ENCODE results near the gene HRAS. TPM values are rescaled to one million over a fixed set of nuclear protein-coding genes. Genes with fewer than 3 reads are reported as not detected.
"Not testable (repeated sequence)": the region's sequence is repeated elsewhere in the genome, so short reads cannot be mapped to it uniquely, and the experiment has no call there.

The HRAS gene
- total RNA-seq, 4 donors from 2014 or later = 56.7 to 106 (median 85.2) TPM

DNA sequence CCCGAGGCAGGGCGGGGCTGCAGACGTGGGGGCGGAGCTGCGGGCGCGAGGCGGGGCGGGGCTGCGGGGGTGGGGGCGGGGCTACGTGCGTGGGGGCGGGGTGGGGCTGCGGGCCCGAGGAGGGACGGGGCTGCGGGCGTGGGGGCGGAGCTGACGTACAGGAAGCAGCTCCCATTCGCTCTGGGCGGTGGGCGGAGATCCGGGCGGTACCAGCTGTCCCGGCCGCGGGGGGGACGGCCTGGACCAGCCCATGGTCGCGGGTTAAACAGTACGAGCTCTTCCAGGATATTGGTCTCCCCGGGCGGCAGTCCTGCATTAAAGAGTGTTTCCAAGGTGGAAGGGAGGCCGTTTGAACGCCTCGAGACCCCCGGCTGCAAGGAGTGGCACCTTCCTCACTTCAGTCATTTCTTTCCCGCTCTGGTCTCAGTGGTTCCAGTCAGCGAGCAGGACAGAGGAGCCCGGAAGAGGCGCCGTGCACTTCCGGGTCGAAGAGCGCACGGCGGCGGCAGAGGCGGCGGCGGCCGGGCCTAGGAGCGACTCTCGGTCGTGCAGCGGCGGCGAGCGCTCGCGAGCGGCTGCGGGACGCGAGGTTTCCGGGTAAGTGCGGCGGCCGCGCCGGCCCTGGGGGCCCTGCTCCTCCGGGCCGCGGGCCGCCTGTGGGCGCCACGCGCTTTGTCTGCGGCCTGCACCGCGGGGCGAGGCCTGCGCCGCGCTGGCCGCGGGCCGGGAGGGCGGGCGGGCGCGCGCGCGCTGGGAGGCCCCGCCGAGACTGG lies 40.8 kb upstream of the HRAS start, which contains the start of gene PHRF1:
PHRF1 (plus strand) TSS at position 475 of the 773 bp plus-strand sequence. CDS start 5,043 bp downstream, outside the sequence.
- intact Hi-C loops (cut with DNase I) = loop anchor here (5.0 kb wide), 1 partner anchor 36 kb away; no protein-coding TSS in a partner anchor
- peak; percentile 74 for DNase-seq
- TF ChIP-seq, protein P1, sequence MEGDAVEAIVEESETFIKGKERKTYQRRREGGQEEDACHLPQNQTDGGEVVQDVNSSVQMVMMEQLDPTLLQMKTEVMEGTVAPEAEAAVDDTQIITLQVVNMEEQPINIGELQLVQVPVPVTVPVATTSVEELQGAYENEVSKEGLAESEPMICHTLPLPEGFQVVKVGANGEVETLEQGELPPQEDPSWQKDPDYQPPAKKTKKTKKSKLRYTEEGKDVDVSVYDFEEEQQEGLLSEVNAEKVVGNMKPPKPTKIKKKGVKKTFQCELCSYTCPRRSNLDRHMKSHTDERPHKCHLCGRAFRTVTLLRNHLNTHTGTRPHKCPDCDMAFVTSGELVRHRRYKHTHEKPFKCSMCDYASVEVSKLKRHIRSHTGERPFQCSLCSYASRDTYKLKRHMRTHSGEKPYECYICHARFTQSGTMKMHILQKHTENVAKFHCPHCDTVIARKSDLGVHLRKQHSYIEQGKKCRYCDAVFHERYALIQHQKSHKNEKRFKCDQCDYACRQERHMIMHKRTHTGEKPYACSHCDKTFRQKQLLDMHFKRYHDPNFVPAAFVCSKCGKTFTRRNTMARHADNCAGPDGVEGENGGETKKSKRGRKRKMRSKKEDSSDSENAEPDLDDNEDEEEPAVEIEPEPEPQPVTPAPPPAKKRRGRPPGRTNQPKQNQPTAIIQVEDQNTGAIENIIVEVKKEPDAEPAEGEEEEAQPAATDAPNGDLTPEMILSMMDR (IDR thresholded peaks at IDR 0.05) = peak in 1 of 6 experiments; percentile 19
- TF ChIP-seq POLR2A (IDR thresholded peaks at IDR 0.05) = peak in 3 of 4 donors; percentile 59 to 91 (median 76)
- Histone ChIP-seq H3K27me3 (peaks cover 0 to 9% (median 0%) of the 10 kb centered on the region in 4 donors), H3K4me1 (peaks cover 41 to 60% (median 43%) of the 10 kb centered on the region in 3 donors), H3K4me3 (peak within 1 kb of the TSS; percentile 73 to 97 (median 82)), H3K9me3 (no peaks in the 10 kb centered on the region), H3K27ac (peak within 1 kb of the TSS; percentile 94 to 99 (median 96)), H3K36me3 (peaks cover 0 to under 1% (median 0%) of the 10 kb centered on the region in 3 donors)
- WGBS, 2 donors = 0% methylated on average over 8 to 10 of the region's 99 CpGs

DNA sequence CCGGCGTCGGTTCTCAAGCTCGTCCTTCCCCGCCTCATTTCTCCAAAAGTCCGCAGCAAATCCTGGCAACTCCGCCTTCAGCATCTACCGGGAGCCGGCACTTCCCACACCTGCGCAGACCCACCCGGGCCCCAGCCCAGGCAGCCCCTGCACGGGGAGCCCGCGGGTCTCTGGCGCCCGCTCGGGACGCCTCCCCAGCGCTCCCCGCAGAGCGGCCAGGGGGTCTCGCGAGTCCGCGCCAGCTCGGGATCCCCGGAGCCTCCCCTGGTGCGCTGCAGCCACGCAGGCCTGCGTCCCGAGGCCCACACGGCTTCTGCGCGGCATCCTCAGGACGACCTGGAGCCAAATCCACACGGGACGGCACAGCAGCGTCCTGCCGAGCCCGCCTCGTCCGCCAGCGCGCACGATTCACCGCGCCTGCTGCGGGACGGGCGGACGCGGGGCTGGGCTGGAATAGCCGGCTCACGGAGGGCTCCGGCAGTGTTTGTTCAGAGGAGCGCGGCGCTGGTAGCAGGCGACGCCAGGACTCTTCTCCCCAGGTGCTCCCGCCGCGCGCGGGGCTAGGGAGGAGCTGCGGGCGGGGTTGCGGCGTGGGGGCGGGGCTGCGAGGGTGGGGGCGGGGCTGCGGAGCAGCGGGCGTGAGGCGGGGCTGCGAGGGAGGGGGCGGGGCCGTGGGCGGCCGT lies 40.1 kb upstream of the HRAS start:
- H3K9me3 ChIP-seq = no peaks in the 10 kb centered on the region
- H3K4me3 ChIP-seq = peak overlapping the region; percentile 58 to 97 (median 74)
- no peak for DNase-seq
- peak overlapping the region; percentile 73 to 89 (median 82) for H3K27ac ChIP-seq
- peaks cover 0 to 9% (median 0%) of the 10 kb centered on the region in 4 donors for H3K27me3 ChIP-seq
- TF ChIP-seq, protein P1 (IDR thresholded peaks at IDR 0.05) = no peak
- peak in 1 of 4 donors; percentile 62 for TF ChIP-seq POLR2A (IDR thresholded peaks at IDR 0.05)
- H3K36me3 ChIP-seq = no peaks in the 10 kb centered on the region
- WGBS, 2 donors = 0% methylated on average over 2 of the region's 81 CpGs; no CpG with 5 or more reads in 1 of the 2 donors
- H3K4me1 ChIP-seq = peaks cover 40 to 54% (median 43%) of the 10 kb centered on the region in 3 donors
- intact Hi-C loops (cut with DNase I) = loop anchor here (5.0 kb wide), 1 partner anchor 37 kb away; no protein-coding TSS in a partner anchor

DNA sequence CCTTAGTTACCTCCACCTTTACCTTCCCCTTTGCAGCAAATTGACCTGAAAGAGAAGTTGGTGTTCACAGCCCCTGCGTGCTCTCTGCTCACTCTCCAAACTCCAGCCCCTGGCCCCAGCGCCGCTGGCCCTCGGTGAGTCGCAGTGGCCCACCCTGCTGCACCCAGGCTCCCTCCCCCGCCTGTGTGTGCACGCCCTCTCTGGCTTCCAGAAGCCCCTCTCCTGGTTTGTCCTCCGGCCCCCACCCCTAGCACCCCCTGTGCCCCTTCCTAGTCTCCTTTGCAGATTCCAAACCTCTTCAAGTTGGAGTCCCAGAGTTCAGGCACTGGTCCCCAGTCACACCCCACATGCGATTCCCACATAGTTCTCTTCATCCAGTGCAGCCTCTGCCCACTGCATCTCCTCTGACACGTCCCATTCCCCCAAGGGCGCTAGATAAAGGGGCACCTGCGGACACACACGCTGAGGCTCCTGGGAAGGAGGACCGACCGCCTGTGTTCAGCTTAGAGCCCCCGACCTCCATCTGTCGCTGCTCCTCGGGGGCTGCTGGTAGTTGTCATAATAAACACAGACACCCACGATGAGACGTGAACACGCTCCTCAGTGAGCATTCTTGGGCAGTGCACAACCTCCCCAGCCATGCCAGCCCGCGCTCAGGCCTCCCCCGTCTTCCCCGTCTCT lies 39.4 kb upstream of the HRAS start:
- peak overlapping the region; percentile 58 to 97 (median 74) for H3K4me3 ChIP-seq
- no peak for DNase-seq
- H3K27ac ChIP-seq = peak overlapping the region in 3 of 4 donors; percentile 73 to 89 (median 84)
- no peaks in the 10 kb centered on the region for H3K36me3 ChIP-seq
- H3K9me3 ChIP-seq = no peaks in the 10 kb centered on the region
- 19 to 42% methylated on average over 13 to 18 of the region's 25 CpGs for WGBS, 2 donors
- TF ChIP-seq, protein P1 (IDR thresholded peaks at IDR 0.05) = no peak
- TF ChIP-seq POLR2A (IDR thresholded peaks at IDR 0.05) = no peak
- H3K4me1 ChIP-seq = peaks cover 34 to 52% (median 41%) of the 10 kb centered on the region in 3 donors
- peaks cover 0 to 9% (median 0%) of the 10 kb centered on the region in 4 donors for H3K27me3 ChIP-seq
- intact Hi-C loops (cut with DNase I) = loop anchor here (5.0 kb wide), 1 partner anchor 38 kb away; no protein-coding TSS in a partner anchor

DNA sequence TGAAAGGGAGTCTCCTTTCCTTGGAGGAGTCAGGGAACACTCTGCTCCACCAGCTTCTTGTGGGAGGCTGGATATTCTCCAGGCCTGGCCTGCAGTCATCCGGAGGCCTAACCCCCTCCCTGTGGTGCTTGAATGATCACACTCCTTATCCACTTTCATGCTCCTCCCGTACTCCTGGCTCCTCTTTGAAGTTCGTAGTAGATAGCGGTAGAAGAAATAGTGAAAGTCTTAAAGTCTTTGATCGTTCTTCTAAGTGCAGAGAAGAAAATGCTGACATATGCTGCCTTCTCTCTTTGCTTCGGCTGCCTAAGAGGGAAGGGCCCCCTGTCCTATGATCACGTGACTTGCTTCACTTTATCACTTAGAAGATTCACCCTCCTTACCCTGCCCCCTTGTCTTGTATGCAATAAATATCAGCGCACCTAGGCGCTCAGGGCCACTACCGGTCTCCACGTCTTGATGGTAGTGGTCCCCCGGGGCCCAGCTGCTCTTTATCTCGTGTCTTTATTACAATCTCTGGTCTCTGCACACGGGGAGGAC lies 38.7 kb upstream of the HRAS start:
- H3K27me3 ChIP-seq; H3K27ac ChIP-seq; H3K36me3 ChIP-seq; intact Hi-C loops (cut with DNase I); H3K9me3 ChIP-seq; DNase-seq: not testable (repeated sequence)
- Histone ChIP-seq H3K4me1 (peaks cover 32 to 52% (median 40%) of the 10 kb centered on the region in 3 donors), H3K4me3 (peak overlapping the region in 2 of 4 donors; percentile 87 to 97)
- 56 to 62% methylated on average over 11 of the region's 14 CpGs for WGBS, 2 donors

All from esophagus squamous epithelium (tissue), 5 donors.